ENCODE data around the gene BORCS5.

BORCS5 gene

DNA sequence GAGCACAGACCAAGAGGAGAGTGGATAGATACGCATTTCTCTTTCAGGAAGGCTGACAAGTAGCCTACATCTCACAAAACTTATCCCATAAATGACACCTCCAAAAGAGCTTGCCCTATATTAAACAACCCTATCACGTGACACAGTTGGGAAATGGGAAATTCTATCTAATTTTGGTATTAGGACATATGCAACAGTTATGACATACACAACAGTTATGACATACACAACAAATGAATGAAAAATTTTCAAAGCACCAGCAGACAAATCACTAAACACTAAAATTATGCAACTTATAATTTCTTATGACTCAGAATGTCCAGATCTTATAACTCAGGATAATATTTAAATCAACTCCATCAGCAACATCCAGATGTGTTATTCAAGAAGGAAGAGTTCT lies 151.7 kb downstream of the BORCS5 start:
- DNase-seq, result no peak
- TF ChIP-seq CTCF (IDR thresholded peaks at IDR 0.05; ENCODE audit: low read depth, low read length), result no peak
- H3K36me3 ChIP-seq, result no peaks in the 10 kb centered on the region
- no peaks in the 10 kb centered on the region for H3K27me3 ChIP-seq (ENCODE audit: insufficient read depth, low read depth, severe bottlenecking)
- no peaks in the 10 kb centered on the region for H3K9me3 ChIP-seq (ENCODE audit: severe bottlenecking)
- no peak overlapping the region for H3K27ac ChIP-seq
- no peak overlapping the region for H3K4me3 ChIP-seq (ENCODE audit: low read depth, low read length)

DNA sequence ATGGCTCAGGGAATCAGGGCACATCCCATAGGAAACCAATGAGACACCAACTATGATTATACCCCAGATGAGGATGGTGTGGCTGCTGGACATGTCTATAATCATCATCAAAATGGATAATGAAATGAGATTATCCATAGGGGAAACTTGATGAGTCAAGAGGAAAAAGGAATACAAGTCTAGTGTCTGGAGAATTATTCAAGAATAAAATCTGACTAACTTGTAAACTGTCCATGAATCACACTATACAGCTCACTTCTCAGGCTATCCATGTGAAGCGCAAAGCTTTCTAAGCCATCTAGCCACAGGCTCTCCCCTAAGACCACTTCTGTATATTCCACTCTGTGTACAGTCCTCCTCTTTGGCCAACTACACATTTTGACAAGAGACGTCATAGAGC lies 153.3 kb downstream of the BORCS5 start:
- TF ChIP-seq CTCF (IDR thresholded peaks at IDR 0.05; ENCODE audit: low read depth, low read length), result no peak
- no peak overlapping the region for H3K27ac ChIP-seq
- H3K36me3 ChIP-seq, result no peaks in the 10 kb centered on the region
- no peaks in the 10 kb centered on the region for H3K27me3 ChIP-seq (ENCODE audit: insufficient read depth, low read depth, severe bottlenecking)
- DNase-seq, result no peak
- H3K4me3 ChIP-seq (ENCODE audit: low read depth, low read length), result no peak overlapping the region
- no peaks in the 10 kb centered on the region for H3K9me3 ChIP-seq (ENCODE audit: severe bottlenecking)

- no peaks in the 10 kb centered on the region for H3K9me3 ChIP-seq (ENCODE audit: severe bottlenecking)
- H3K36me3 ChIP-seq, result no peaks in the 10 kb centered on the region
- H3K27ac ChIP-seq, result no peak overlapping the region
- no peak overlapping the region for H3K4me3 ChIP-seq (ENCODE audit: low read depth, low read length)
- H3K27me3 ChIP-seq (ENCODE audit: insufficient read depth, low read depth, severe bottlenecking), result no peaks in the 10 kb centered on the region
- no peak for TF ChIP-seq CTCF (IDR thresholded peaks at IDR 0.05; ENCODE audit: low read depth, low read length)
- no peak for DNase-seq
These were observed 153.7 kb downstream of the BORCS5 start for GRCh38 chr12:12510551-12510950.

- no peaks in the 10 kb centered on the region for H3K27me3 ChIP-seq (ENCODE audit: insufficient read depth, low read depth, severe bottlenecking)
- TF ChIP-seq CTCF (IDR thresholded peaks at IDR 0.05; ENCODE audit: low read depth, low read length), result no peak
- no peaks in the 10 kb centered on the region for H3K9me3 ChIP-seq (ENCODE audit: severe bottlenecking)
- DNase-seq, result no peak
- H3K36me3 ChIP-seq, result no peaks in the 10 kb centered on the region
- no peak overlapping the region for H3K4me3 ChIP-seq (ENCODE audit: low read depth, low read length)
- H3K27ac ChIP-seq, result no peak overlapping the region
These were observed 154.3 kb downstream of the BORCS5 start for GRCh38 chr12:12511021-12511783.

GRCh38 chr12:12511895-12512711 lies 155.2 kb downstream of the BORCS5 start:
- no peak overlapping the region for H3K4me3 ChIP-seq (ENCODE audit: low read depth, low read length)
- no peaks in the 10 kb centered on the region for H3K27me3 ChIP-seq (ENCODE audit: insufficient read depth, low read depth, severe bottlenecking)

More at GRCh38 chr12:12511895-12512711, 155.2 kb downstream of the BORCS5 start:
- no peak for DNase-seq
- H3K36me3 ChIP-seq, result peaks cover 3% of the 10 kb centered on the region; the same call in 1 of the 2 replicates
- no peaks in the 10 kb centered on the region for H3K9me3 ChIP-seq (ENCODE audit: severe bottlenecking)
- H3K27ac ChIP-seq, result no peak overlapping the region
- TF ChIP-seq CTCF (IDR thresholded peaks at IDR 0.05; ENCODE audit: low read depth, low read length), result no peak
